ENCODE measurements around the gene C11orf91.
"Not testable (repeated sequence)": the region's sequence is repeated elsewhere in the genome, so short reads cannot be mapped to it uniquely, and the experiment has no call there.

Gene C11orf91

DNA sequence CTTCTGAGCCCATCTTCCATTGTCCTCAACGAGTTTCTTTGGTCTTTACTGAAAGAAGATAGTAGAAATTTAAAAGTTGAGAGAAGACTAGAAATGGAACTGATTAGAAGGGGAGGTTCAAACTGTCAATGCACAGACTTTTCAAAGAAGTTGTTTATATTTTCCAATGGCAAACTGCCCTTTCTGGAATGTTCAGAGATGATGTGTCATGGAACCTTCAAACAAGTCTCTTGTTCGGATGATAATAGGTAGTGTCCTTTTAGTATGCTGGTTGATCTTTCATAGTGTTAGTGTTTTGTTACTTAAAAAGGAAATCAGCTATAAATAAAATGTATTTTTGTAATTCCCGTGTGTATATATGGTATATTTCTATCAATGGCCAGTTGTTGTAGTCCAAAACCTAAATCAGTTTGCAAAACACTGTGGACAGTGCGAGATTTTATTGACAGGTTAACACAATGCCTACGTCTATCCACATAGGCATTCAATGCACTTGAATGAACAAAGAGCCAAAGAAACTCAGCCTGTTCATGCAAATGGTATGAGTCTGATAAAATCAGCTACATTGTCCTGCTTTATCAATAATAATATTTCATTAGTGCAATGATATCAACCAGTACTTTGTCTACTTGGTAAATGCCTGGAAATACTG, 30.9 kb downstream of the C11orf91 start:
- DNase-seq (ENCODE audit: low read depth, low spot score): no peak

- DNase-seq (ENCODE audit: low read depth, low spot score): no peak
These were observed 31.6 kb downstream of the C11orf91 start for GRCh38 chr11:33668951-33669596.

DNA sequence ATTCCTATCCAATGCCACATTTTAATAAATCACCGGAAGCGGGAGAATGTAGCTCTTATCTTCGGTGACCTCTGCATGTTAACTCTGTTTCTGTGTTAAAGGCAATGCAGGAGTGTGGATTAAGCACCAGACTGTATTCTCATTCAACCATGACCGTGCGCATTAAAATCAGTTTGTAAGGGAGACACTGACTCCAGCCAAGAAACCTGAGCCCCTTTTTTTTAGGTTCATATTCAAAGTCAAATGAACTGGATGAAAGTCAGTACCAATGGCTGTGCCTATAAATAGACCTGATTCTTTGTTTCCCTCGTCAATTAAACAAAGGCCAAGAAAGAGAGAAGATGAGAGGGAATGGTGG, 32.2 kb downstream of the C11orf91 start:
- DNase-seq (ENCODE audit: low read depth, low spot score): no peak

DNA sequence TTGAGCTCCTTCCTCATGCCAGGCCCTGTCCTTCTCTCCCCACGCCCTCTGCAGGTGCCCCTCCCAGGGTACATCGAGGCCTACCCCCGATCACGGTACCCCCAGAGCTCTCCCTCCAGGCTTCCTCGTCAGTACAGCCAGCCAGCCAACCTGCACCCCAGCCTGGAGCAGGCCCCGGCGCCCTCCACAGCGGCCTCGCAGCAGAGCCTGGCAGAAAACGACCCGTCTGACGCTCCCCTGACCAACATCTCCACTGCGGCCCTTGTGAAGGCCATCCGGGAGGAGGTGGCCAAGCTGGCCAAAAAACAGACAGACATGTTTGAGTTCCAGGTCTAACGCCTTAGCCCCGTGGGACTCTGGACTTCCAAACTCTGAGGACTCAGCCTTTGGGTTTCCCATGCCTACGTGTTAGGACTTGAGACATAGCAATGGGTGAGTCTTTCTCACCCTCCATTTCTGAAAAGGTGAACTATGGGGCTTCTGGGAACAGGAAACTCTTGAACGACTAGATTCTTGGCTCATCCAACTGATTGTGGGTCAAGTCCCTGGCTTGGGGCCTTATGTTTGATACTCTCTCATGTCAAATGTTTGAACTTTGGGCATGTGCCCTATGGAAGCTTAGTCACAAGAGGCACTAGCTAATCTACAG, 32.7 kb downstream of the C11orf91 start:
- no peak for DNase-seq (ENCODE audit: low read depth, low spot score)

DNA sequence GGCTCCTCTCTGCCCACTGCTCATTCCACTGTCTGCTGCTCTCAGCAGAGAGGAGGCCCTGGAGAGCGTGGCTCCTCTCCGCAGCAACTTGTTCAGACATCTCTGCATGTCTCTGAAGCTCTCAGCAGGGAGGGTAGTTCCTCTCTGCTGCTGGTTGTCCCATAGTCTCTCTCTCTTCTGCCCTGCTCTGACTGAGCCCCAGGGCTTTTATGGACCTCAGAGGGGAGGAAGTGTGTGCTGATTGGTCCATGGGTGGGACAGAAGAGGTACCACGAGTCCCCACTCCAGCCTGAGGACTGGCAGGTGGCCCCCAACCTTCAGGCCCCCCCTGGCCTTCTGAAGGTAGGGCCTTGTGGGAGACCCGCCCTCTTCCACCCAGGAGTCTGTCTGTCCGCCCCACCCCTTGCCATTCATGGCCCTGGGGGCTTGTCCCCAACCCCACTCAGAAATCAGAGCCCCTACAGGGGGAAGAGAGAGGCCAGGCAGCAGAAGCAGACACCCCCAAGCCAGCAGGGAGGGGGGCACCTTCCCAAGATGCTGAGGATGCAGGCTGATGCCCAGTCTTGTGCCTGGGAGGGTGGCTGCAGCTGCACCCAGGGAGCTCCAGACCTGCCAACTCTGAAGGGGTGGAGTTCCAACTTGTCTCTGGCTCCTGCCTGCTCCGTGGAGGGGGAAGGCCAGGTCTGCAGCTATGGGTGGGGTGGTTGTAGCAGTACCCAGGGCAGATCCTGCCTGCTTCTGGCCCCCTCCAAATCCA, 35.1 kb downstream of the C11orf91 start:
- DNase-seq (ENCODE audit: low read depth, low spot score): peak; percentile 23

GRCh38 chr11:33664827-33665226, 35.8 kb downstream of the C11orf91 start:
- DNase-seq (ENCODE audit: low read depth, low spot score): peak; percentile 17

DNA sequence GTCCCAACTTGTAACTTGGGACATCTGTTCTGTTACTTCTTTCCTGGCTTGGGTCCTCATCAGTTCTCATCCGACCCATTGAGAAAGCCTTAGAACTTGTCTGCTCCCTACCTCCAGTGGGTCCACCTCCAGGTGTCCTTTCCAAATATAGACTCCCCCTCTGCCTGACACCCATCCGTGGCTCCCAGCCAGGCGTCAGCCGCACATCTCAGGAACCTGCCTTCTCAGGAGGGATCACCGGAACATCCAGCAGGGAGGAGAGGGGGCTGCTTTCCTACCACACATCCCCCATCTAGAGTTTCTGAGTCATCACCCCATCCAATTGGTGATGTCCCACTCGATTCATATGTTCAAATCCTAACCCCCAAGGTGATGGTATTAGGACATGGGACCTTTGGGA, 36.5 kb downstream of the C11orf91 start:
- DNase-seq (ENCODE audit: low read depth, low spot score): no peak

DNA sequence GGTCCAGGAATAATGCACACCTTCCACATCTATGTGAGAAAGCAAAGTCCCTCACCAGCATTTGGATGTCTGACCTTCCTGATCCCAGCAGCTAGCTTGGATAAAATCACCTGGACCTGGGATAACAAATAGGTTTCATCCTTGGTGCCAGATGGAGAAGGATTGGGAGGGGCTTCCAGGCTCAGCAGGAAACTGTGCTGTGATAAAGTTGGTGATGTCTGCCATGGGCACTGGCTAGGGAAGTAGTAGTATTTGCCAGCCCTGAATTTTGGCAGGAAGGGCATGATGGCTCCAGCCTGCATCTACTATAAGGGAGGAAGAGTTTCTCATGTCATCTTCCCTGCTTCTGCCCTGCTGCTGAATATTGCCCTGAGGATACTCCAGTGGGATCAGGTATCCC, 37.5 kb downstream of the C11orf91 start:
- no peak for DNase-seq (ENCODE audit: low read depth, low spot score)

DNA sequence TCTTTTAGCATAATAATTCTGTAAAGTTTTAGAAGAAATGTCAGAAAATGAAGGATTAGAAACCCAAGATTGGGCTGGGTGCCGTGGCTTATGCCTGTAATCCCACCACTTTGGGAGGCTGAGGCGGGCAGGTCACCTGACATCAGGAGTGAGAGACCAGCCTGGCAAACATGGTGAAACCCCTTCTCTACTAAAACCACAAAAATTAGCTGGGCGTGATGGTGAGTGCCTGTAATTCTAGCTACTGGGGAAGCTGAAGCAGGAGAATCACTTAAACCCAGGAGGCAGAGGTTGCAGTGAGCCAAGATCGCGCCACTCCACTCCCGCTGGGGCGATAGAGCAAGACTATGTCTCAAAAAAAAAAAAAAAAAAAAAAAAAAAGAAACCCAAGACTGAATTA, 39.1 kb downstream of the C11orf91 start:
- DNase-seq (ENCODE audit: low read depth, low spot score): not testable (repeated sequence)

GRCh38 chr11:33660962-33661361, 39.7 kb downstream of the C11orf91 start:
- no peak for DNase-seq (ENCODE audit: low read depth, low spot score)

DNA sequence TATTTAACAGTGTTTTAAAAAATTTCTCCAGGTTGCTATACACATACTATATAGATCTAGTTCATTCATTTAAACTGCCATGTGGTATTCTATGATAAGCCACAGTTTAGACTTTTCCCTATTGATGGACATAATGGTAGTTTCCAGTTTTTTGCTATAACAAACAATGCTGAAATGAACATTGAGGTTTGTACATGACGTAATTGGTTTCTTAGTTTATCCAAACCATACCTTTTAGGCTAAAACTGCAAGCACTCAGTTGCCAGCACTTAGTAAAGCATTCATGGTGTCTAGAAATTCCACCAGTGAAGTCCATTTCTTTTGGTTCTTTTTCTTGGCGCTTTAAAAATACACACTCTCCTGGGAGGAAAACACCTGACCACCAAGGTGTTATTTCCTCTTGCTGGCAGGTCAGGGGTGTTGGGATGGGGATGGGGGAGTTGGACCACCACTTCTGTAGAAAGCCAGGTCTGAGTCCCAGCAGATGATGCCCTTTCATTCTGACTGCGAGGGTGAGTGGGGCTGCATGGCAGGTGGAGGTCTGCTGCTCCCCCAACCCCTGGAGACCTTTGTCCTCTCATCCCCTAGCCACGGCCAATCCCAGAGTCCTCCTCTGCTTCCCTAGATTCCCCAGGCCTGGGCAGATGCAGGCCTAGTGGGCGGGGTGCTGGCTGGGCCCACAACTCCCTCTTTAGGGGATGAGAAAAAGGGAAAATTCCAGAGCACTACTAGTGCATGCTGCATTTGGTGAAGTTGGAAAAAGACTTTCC, 41.1 kb downstream of the C11orf91 start:
- DNase-seq (ENCODE audit: low read depth, low spot score): no peak

DNA sequence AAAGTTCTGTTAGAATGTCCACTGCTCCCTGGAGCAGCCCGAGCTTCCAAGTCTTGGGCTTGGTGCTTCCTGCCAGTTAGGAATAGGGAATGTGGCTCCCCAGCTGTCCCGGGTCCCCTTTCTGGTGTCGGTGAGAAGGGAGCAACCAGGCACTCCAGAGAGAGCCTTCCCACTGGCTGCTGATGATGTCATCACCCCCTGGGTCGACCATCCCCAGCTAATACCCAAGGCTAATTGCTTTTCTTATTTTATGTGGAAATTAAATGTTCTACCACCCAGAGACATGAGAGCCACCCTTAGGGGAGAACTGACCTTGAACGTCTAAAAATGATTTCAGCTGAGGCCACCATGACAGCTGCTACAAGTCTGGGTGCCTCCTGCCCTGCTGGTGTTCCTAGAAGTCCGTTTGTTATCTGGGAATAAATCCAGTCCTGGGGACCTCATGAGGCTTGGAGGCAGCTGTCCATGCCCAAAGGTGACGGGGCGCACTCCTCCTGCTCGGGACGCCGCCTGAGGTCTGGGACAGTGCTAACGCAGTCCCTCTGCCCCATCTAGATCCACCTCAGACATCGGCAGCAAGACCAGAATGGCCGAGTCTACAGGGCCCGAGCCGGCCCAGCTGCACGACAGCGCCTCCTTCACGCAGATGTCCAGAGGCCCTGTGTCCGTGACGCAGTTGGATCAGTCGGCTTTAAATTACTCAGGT, 42.3 kb downstream of the C11orf91 start:
- DNase-seq (ENCODE audit: low read depth, low spot score): no peak

DNA sequence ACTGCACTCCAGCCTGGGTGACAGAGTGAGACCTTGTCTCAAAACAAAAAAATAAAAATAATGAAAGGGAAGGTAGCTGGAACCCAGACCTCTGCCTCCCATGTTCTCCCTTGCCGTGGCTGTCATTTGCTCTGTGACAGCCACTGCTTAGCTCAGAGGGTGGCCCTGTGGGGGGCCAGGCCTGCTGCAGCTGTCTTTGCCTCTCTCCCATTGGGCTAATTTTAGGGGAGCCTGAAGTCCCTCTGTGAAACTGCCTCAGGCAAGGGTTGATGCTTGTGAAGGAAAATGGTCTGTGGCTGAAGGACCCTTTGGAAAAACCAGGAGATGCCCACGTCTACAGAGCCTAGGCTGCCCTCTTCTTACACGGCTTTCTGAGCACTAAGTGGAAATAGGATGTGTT, 42.9 kb downstream of the C11orf91 start:
- DNase-seq (ENCODE audit: low read depth, low spot score): no peak

GRCh38 chr11:33656768-33657167, 43.9 kb downstream of the C11orf91 start:
- no peak for DNase-seq (ENCODE audit: low read depth, low spot score)

DNA sequence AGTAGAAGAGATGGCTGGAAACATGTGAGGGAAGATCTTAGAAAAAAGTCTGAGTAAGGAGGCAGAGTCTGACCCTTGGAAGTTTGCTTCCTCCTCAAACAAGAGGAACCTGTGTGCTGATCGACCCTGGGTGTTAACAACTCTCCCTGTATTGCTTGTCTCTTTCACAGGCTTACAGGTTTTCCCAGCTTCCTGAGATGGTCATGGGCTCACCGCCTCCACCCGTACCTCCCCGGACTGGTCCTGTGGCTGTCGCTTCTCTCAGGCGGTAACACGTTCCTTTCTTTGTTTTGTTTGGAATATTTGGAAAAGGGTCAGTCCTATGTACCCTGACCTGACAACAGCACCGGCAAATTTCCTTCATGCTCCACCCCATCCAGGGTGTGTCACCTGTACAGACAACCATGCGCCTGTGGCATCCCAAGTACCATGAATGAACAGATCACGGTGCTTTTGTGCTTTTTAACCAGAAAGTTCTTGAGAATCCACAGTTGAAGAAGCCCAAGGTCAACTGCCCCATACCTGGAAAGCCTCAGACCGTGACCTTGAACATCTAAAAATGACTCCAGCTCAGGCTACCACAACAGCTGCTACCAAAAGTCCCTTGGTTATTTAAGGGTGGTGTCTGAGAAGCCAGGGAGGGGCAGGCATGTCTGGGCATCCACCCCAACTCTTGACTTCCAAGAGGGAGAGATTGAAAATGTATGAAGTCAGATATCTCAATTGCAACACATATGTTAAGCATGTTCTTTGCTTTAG, 44.6 kb downstream of the C11orf91 start:
- no peak for DNase-seq (ENCODE audit: low read depth, low spot score)

- no peak for DNase-seq (ENCODE audit: low read depth, low spot score)
These were observed 46.0 kb downstream of the C11orf91 start for GRCh38 chr11:33654594-33654993.

GRCh38 chr11:33652930-33653329, 47.7 kb downstream of the C11orf91 start:
- DNase-seq (ENCODE audit: low read depth, low spot score): no peak

GRCh38 chr11:33652431-33652830, 48.2 kb downstream of the C11orf91 start:
- no peak for DNase-seq (ENCODE audit: low read depth, low spot score)

DNA sequence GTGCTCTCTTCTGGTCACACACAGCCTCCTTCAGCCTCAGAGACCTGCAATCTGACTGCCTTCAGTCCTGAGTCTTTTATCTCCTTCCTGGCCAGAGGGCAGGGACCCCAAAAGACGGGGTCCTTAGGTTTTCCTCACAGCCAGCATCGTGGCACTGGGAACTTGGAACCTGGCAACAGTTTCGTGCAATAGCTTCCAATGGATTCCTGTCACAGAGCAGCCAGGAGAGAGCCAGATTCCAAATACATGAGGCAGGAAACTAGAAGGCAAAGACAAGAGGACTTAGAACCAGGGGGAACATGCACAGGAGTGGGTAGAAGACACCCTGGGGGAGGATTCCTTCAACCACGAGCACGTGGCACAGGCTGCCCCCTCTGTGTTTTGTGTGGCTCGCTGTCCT, 48.6 kb downstream of the C11orf91 start:
- no peak for DNase-seq (ENCODE audit: low read depth, low spot score)

GRCh38 chr11:33651555-33651954, 49.1 kb downstream of the C11orf91 start:
- DNase-seq (ENCODE audit: low read depth, low spot score): no peak
